H54 (cell line): ENCODE results near the gene KPNA5.
"Not testable (repeated sequence)": the region's sequence is repeated elsewhere in the genome, so short reads cannot be mapped to it uniquely, and the experiment has no call there.

ENCODE experiments used
- DNase-seq: peaks from one replicate; pipeline ENCODE4 v3.0.0; 2011; ENCODE audit warnings: low spot score, mixed read lengths; ENCODE audit not compliant: insufficient read length
- FAIRE-seq: peaks from 3 replicates; lab custom pipeline; 2011; peaks lifted over from hg19 to GRCh38; lab: Jason Lieb, UNC
- POLR2A ChIP-seq: IDR thresholded peaks from 2 replicates; pipeline ENCODE4 v1.6.1; 2011; ENCODE audit warnings: low read depth, mild to moderate bottlenecking, low read length

KPNA5 gene

DNA sequence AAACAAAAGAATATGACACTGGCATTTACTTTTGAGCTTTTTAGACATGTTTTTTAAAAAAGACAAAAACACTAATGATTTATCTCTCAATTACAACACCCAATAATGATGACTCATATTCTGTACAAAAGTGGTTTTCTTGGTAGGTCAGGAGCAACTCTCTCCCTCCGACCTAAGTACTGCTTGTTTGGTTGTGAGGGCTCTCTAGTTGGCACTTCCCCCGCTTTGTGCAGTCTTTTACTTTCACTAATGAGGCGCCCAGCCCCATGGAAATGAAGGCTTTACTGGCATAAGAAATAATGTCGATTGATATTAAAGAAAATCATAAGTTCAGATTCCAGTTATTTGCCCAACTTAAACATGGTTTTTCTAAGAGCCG is 1.3 kb downstream of the KPNA5 start:
- FAIRE-seq (no peak), DNase-seq (no peak)
- no peak for TF ChIP-seq POLR2A

DNA sequence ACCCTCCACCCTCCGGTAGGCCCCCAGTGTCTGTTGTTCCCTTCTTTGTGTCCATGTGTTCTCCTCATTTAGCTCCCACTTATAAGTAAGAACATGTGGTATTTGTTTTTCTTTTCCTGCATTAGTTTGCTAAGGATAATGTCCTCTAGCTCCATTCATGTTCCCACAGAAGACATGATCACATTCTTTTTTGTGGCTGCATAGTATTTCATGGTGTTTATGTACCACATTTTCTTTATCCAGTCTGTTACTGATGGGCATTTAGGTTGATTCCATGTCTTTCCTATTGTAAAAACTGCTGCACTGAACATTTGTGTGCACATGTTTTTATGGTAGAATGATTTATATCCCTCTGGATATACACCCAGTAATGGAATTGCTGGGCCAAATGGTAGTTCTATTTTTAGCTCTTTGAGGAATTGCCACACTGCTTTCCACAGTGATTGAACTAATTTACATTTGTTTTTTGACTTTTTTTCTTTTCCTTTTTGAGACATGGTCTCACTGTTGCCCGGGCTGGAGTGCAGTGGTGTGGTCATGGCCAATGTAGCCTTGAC is 4.5 kb downstream of the KPNA5 start:
- TF ChIP-seq POLR2A, result no peak
- DNase-seq (no peak), FAIRE-seq (no peak)

DNA sequence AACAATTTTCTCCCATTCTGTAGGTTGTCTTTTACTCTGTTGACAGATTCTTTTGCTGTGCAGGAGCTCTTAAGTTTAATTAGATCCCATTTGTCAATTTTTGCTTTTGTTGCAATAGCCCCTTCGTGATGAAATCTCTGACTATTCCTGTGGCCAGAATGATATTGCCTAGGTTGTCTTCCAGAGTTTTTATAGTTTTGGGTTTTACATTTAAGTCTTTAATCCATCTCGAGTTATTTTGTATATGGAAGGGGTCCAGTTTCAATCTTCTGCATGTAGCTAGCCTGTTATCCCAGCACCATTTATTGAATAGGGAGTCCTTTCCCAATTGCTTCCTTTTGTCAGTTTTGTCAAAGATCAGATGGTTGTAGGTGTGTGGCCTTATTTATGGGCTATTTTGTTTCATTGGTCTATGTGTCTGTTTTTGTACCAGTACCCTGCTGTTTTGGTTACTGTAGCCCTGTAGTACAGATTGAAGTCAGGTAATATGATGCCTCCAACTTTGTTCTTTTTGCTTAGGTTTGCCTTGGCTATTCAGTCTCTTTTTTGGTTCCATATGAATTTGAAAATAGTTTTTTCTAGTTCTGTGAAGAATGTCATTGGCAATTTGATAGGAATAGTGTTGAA is 5.6 kb downstream of the KPNA5 start:
- FAIRE-seq, DNase-seq: not testable (repeated sequence)

DNA sequence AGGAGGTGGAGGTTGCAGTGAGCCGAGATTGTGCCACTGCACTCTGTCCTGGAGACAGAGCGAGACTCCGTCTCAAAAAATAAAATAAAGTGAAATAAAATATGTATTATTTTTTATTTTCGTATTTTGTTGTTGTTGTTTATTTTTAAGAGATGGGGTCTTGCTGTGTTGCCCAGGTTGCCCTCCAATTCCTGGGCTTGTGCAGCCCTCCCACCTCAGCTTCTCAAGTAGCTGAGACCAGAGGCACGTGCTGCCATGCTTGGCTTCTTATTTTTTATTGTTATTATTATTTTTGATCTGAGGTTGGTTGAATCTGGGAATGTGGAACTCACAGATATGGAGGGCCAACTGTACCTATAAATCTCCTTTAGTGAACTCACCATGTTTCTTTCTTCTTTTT is 10.1 kb downstream of the KPNA5 start:
- DNase-seq (no peak), FAIRE-seq (no peak)
- TF ChIP-seq POLR2A, result no peak

DNA sequence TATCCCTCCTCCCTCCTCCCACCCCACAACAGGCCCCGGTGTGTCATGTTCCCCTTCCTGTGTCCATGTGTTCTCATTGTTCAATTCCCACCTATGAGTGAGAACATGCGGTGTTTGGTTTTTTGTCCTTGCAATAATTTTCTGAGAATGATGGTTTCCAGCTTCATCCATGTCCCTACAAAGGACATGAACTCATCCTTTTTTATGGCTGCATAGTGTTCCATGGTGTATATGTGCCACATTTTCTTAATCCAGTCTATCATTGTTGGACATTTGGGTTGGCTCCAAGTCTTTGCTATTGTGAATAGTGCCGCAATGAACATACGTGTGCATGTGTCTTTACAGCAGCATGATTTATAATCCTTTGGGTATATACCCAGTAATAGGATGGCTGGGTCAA is 11.9 kb downstream of the KPNA5 start:
- DNase-seq, FAIRE-seq: not testable (repeated sequence)

DNA sequence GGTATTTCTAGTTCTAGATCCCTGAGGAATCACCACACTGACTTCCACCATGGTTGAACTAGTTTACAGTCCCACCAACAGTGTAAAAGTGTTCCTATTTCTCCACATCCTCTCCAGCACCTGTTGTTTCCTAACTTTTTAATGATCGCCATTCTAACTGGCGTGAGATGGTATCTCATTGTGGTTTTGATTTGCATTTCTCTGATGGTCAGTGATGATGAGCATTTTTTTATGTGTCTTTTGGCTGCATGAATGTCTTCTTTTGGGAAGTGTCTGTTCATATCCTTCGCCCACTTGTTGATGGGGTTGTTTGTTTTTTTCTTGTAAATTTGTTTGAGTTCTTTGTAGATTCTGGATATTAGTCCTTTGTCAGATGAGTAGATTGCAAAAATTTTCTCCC is 12.3 kb downstream of the KPNA5 start:
- not testable (repeated sequence) for DNase-seq, FAIRE-seq

DNA sequence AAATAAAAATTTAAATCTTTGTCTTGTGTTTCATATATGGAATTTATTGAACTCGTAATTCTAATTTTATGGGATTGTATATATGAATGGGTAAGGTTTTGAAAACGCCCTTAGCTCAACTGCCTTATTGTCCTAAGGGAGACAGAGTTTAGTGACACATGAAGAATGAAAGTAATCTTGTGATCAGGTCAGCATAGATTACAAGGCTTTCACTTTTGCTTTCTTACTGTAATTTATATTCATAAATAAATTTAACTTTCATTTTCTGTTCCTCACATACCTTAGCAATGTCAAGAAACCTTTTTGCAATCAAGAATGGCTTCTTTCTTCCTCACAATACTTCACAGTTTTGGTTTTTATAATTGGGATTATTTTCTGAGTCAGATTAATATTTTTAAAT is 14.4 kb downstream of the KPNA5 start:
- TF ChIP-seq POLR2A, result no peak
- FAIRE-seq (no peak), DNase-seq (no peak)

DNA sequence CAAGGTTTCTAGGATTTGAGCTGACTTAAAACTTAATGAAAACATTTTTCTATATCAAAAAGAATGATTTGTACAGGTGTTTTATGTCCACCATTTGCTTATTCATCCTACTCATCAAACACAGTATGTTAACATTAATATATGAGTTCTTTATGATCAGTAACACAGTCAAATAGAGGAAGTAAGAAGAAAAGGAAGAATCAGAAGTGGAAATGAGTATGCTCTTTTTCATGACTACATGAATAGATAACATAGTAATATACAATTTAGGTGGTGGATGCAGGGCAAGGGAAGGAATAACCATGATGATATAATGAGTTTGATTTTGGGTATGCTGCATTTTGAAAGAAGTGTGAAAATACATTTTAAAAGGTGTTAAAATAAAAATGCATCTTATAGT is 16.5 kb downstream of the KPNA5 start:
- TF ChIP-seq POLR2A, result no peak
- no peak for DNase-seq
- FAIRE-seq, result no peak

DNA sequence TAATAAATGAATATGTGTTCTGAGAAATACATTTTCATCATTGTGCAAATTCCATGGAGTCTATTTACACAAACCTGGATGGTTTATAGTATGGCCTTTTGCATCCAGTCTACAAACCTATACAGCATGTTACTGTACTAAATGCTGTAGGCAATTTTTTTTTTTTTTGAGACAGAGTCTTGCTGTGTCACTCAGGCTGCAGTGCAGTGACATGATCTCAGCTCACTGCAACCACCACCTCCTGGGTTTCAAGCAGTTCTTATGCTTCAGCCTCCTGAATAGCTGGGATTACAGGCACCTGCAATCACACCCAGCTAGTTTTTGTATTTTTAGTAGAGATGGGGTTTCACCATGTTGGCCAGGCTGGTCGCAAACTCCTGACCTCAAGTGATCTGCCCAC is 22.9 kb downstream of the KPNA5 start:
- not testable (repeated sequence) for FAIRE-seq, DNase-seq

DNA sequence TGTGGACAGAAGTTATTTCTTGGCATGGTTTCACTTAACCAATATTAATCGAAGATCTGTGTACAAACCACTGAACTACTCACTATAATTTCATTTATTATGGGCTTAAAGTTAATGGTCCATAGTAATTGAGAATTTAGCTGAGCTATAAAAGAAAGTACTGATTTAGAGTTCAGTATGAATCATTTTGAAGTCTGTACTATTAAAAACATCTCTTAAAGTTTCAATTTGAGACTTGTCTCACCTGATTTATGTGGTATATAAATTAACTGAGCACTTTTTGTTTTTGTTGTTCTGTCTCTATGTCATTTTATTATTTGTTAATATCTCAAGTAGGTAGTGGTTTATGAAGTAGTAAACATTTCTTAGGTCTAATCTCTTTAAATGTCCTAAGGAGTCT is 24.9 kb downstream of the KPNA5 start:
- FAIRE-seq, result no peak
- no peak for DNase-seq
- no peak for TF ChIP-seq POLR2A

DNA sequence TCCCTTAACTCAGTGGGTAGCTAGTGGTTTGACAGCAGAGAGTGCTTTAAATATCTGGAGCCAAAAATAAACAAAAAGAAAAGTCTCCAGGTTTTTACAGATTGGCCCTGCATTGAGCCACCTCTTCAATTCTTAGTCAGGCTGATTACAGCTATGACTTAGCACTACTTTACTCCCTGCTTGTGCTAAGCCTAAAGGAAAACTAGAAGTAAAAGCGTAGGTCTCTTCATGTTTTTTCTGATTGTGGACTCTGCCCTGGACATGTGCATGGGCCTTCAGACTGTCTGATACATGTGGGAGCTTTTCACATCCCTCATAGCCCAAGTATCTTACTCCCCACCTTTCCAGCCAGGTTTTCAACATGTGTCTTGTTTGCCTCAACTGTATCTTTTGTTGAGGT is 33.3 kb downstream of the KPNA5 start:
- FAIRE-seq (no peak), DNase-seq (no peak)
- TF ChIP-seq POLR2A, result no peak

DNA sequence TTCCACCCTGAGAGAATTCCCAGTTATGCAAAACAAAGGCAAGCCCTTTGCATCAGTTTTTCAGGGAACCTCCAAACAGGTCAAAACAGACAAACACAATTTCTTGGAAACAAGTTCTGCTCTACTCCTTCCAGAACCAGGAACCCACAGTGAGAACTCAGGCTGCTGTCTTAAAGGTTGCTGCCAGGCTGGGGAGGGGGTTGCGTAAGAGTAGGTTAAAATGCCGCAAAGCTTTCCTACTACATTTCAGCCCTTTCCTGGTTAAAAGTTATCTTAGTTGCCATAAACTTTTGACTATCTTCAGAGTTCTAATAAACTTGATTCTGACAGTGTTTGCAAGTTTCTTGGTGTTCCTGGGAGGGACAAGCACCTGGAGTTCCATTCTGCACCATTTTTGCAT is 33.8 kb downstream of the KPNA5 start:
- DNase-seq, result no peak
- FAIRE-seq, result no peak
- no peak for TF ChIP-seq POLR2A

DNA sequence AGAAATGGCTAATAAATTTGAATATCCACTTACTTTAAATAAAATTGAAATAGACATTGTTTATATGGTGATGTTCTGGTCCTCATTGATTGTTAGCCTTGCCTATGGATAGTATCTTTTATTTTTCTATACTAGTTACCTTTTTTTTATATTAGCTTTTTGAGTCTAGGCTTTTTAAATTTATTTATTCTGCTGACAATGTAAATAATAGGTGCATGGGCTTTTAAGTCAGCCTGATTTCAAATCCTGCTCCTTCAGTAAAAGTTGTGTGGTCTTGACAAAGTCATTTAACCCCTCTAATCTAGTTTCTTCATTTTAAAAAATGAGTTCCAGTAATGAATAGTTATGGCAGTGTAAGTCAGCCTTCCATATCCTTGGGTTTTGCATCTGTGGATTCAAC is 45.9 kb downstream of the KPNA5 start:
- no peak for TF ChIP-seq POLR2A
- no peak for FAIRE-seq
- no peak for DNase-seq

DNA sequence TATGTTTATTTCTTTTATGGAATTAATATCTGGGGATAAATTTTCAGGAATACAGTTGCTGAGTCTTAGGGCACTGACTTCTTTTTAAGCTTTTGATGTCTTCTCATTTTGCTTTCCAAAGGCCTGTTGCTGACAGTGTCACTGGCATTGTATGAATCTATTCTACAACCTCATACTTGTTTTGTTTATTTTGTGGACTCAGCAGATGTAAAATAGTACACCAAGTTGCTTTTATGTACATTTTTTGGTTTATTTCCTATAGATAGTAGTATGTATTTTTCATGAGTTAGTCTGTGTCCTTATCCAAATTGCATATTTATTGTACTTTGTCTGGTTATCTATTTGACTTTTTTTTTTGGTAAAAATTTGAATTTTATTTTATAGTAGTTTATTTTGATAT is 49.5 kb downstream of the KPNA5 start:
- FAIRE-seq (no peak), DNase-seq (no peak)
- TF ChIP-seq POLR2A, result no peak

DNA sequence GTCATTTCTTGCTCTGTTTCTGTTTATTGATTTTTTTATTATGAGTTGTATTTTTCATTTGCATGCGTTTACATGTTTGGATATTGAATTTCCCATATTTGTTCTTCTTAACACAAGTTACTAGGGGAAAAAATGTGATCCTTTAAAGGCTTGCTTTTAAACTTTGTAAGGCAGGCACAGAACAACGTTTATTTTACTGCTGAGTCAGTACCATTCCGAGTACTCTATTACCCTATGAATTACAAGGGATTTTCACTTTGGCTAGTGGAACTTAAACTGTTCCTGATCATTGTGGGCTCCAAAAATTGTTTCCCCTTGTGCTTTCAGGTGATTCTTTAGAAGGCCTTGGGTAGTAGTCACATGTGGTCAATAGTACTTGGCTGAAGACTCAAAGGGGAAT is 56.0 kb downstream of the KPNA5 start:
- TF ChIP-seq POLR2A, result no peak
- FAIRE-seq (no peak), DNase-seq (no peak)

DNA sequence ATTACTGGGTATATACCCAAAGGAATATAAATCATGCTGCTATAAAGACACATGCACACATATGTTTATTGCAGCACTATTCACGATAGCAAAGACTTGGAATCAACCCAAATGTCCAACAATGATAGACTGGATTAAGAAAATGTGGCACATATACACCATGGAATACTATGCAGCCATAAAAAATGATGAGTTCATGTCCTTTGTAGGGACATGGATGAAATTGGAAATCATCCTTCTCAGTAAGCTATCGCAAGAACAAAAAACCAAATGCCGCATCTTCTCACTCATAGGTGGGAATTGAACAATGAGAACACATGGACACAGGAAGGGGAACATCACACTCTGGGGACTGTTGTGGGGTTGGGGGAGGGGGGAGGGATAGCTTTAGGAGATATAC is 59.5 kb downstream of the KPNA5 start:
- DNase-seq, FAIRE-seq: not testable (repeated sequence)
